GM12874 (cell line): ENCODE data around the gene RPL19.

Source experiments
- CTCF ChIP-seq: IDR thresholded peaks from 2 replicates; pipeline ENCODE4 v1.5.1; 2011; ENCODE audit warnings: low read depth, mild to moderate bottlenecking, control low read depth, low read length, moderate library complexity; ENCODE audit not compliant: insufficient read depth

The RPL19 gene

GRCh38 chr17:39200957-39201510 lies 951 bp downstream of the RPL19 start:
- no peak for TF ChIP-seq CTCF

- TF ChIP-seq CTCF = no peak
Measured at GRCh38 chr17:39204245-39204644, 4.2 kb downstream of the RPL19 start.

- no peak for TF ChIP-seq CTCF
Measured at GRCh38 chr17:39205112-39205526, 5.0 kb downstream of the RPL19 start.

GRCh38 chr17:39208136-39208535 lies 8.1 kb downstream of the RPL19 start:
- TF ChIP-seq CTCF = no peak

DNA sequence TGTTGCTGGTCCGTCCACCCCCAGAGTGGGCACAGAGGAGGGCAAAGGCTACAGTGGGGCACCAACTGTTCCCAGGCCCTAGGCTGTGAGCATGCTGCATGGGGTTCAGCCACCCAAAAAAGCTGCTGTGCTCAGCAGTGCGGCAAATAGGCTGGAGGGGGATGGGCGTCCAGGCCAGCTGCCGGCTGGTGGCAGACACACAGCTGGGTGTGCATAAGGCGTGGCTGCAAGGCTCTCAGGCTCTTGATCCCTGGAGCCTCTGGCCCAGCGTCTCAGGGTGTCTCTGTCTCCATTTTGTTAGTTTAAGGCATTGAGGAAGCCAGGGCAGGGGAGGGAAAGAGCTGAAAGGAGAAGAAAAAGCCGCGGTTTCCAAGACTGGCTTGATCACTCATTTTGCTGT lies 8.8 kb downstream of the RPL19 start:
- no peak for TF ChIP-seq CTCF

DNA sequence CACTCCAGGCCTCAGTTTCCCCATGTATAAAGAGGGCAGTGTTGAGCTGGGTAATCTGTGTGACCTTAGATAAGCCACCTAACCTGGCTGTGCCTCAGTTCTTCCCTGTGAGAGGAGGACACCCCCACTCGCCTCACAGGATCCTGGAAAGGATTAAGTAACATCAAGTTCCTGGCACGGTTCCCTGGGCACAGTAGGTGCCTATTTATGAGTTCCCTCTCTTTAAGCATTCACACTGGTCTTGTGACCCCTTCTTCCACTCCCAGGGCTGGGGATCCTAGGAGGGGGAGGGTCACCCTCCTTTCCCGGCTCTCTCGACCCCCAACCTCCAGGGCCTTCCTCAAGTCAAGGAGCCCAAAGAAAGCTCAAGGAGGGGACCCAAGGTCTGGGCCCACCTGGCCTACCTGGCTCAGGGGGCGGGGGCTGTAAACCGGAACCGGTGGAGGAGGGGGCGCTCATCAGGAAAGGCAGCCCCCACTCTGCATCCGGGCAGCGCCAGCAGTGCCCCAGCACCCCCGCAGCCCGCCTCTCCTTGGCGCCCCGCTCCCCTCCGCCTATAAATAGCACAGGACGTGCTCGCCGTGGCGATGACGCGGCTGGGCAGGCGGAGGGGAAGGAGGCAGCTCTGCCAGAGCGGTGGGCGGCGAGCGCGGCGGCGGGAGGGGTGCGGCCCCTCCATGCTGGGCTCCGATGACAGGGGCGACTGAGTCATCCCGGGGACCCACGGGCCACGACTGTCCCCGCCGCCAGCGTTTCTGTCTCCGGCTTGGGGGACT lies 9.4 kb downstream of the RPL19 start:
- no peak for TF ChIP-seq CTCF

GRCh38 chr17:39210093-39210434 lies 10.0 kb downstream of the RPL19 start:
- no peak for TF ChIP-seq CTCF
